Measurements from ENCODE around the gene TMEM39A.

TMEM39A gene

GRCh38 chr3:119463171-119464169 lies at the start of gene TMEM39A:
Gene TMEM39A, minus strand, starts transcription at chr3:119463615. Its CDS starts 1,541 bp downstream, at chr3:119462074.
- peak; percentile 90 for DNase-seq (ENCODE audit: low read depth)

GRCh38 chr3:119510690-119511089 lies 47.3 kb upstream of the TMEM39A start:
- no peak for DNase-seq (ENCODE audit: low read depth)

- DNase-seq (ENCODE audit: low read depth) = peak; percentile 48
Measured at GRCh38 chr3:119508172-119508845, 44.9 kb upstream of the TMEM39A start.

- DNase-seq (ENCODE audit: low read depth) = no peak
Measured at GRCh38 chr3:119507404-119507803, 44.0 kb upstream of the TMEM39A start.

GRCh38 chr3:119506631-119507030 lies 43.2 kb upstream of the TMEM39A start:
- no peak for DNase-seq (ENCODE audit: low read depth)

- no peak for DNase-seq (ENCODE audit: low read depth)
Measured at GRCh38 chr3:119500901-119501300, 37.5 kb upstream of the TMEM39A start.

- DNase-seq (ENCODE audit: low read depth) = no peak
Measured at GRCh38 chr3:119500265-119500664, 36.9 kb upstream of the TMEM39A start.

GRCh38 chr3:119498186-119499011 lies 35.0 kb upstream of the TMEM39A start, which contains the start of gene TIMMDC1:
Gene TIMMDC1, plus strand, starts transcription at chr3:119498547. Its CDS starts 187 bp downstream, at chr3:119498734.
- peak; percentile 82 for DNase-seq (ENCODE audit: low read depth)

GRCh38 chr3:119497820-119498185 lies 34.4 kb upstream of the TMEM39A start:
- DNase-seq (ENCODE audit: low read depth) = no peak

GRCh38 chr3:119494597-119494996 lies 31.2 kb upstream of the TMEM39A start:
- DNase-seq (ENCODE audit: low read depth) = no peak

GRCh38 chr3:119492810-119493209 lies 29.4 kb upstream of the TMEM39A start:
- no peak for DNase-seq (ENCODE audit: low read depth)

- no peak for DNase-seq (ENCODE audit: low read depth)
Measured at GRCh38 chr3:119492128-119492527, 28.7 kb upstream of the TMEM39A start.

GRCh38 chr3:119490153-119490552 lies 26.7 kb upstream of the TMEM39A start:
- DNase-seq (ENCODE audit: low read depth) = no peak

GRCh38 chr3:119485563-119485962 lies 22.1 kb upstream of the TMEM39A start:
- no peak for DNase-seq (ENCODE audit: low read depth)

GRCh38 chr3:119483101-119483500 lies 19.7 kb upstream of the TMEM39A start:
- no peak for DNase-seq (ENCODE audit: low read depth)

- DNase-seq (ENCODE audit: low read depth) = no peak
Measured at GRCh38 chr3:119481079-119481478, 17.7 kb upstream of the TMEM39A start.

- DNase-seq (ENCODE audit: low read depth) = no peak
Measured at GRCh38 chr3:119470866-119471265, 7.5 kb upstream of the TMEM39A start.

- DNase-seq (ENCODE audit: low read depth) = no peak
Measured at GRCh38 chr3:119469418-119470189, 6.2 kb upstream of the TMEM39A start.

- DNase-seq (ENCODE audit: low read depth) = no peak
Measured at GRCh38 chr3:119468041-119468440, 4.6 kb upstream of the TMEM39A start.

- no peak for DNase-seq (ENCODE audit: low read depth)
Measured at GRCh38 chr3:119457246-119457645, 6.2 kb downstream of the TMEM39A start.

GRCh38 chr3:119456469-119456868 lies 6.9 kb downstream of the TMEM39A start:
- DNase-seq (ENCODE audit: low read depth) = no peak

Data from CMK (cell line).